Erythroblast (primary cell): ENCODE data around the gene TMEM240.

Source experiments
- DNase-seq, 2 experiments: peaks; one replicate each; lab custom pipeline; 2025; lab: John Stamatoyannopoulos, UW
- GATA1 ChIP-seq: IDR thresholded peaks from 2 replicates; pipeline ENCODE4 v1.6.1; 2011; ENCODE audit warnings: low read depth, mild to moderate bottlenecking, control low read depth, low read length, moderate library complexity
- POLR2A ChIP-seq: IDR thresholded peaks from 2 replicates; pipeline ENCODE4 v1.6.1; 2011; ENCODE audit warnings: mild to moderate bottlenecking, low read length

TMEM240 gene

GRCh38 chr1:1551524-1552262, 11.3 kb upstream of the TMEM240 start:
- DNase-seq, result no peak
- TF ChIP-seq POLR2A (no peak), GATA1 (no peak)

- peak; percentile 17 to 23 for DNase-seq
- TF ChIP-seq POLR2A (no peak), GATA1 (no peak)
These were observed 10.4 kb upstream of the TMEM240 start for GRCh38 chr1:1550591-1551432.

GRCh38 chr1:1550087-1550486, 9.7 kb upstream of the TMEM240 start:
- TF ChIP-seq POLR2A (no peak), GATA1 (no peak)

GRCh38 chr1:1548591-1548990, 8.2 kb upstream of the TMEM240 start:
- no peak for TF ChIP-seq POLR2A
- no peak for TF ChIP-seq GATA1
- DNase-seq, result no peak

More at GRCh38 chr1:1550087-1550486, 9.7 kb upstream of the TMEM240 start:
- no peak for DNase-seq

GRCh38 chr1:1547476-1547875, 7.1 kb upstream of the TMEM240 start:
- TF ChIP-seq POLR2A, result no peak
- no peak for TF ChIP-seq GATA1
- no peak for DNase-seq

GRCh38 chr1:1547011-1547410, 6.6 kb upstream of the TMEM240 start:
- no peak for DNase-seq
- TF ChIP-seq GATA1 (no peak), POLR2A (no peak)

- TF ChIP-seq POLR2A, result no peak
- no peak for TF ChIP-seq GATA1
- DNase-seq, result no peak
These were observed 5.7 kb upstream of the TMEM240 start for GRCh38 chr1:1545946-1546737.

- no peak for TF ChIP-seq GATA1
- TF ChIP-seq POLR2A, result no peak
- DNase-seq, result no peak
These were observed 4.1 kb upstream of the TMEM240 start for GRCh38 chr1:1544544-1544943.

GRCh38 chr1:1543706-1544099, 3.3 kb upstream of the TMEM240 start:
- no peak for DNase-seq
- TF ChIP-seq POLR2A (no peak), GATA1 (no peak)

- no peak for TF ChIP-seq POLR2A
- no peak for TF ChIP-seq GATA1
- peak; percentile 62 to 70 for DNase-seq
These were observed 2.6 kb upstream of the TMEM240 start for GRCh38 chr1:1542766-1543705.

- no peak for DNase-seq
These were observed 1.7 kb upstream of the TMEM240 start for GRCh38 chr1:1541956-1542765.

More at GRCh38 chr1:1541956-1542765, 1.7 kb upstream of the TMEM240 start:
- TF ChIP-seq POLR2A, result no peak
- no peak for TF ChIP-seq GATA1
